SH-SY5Y (cell line): Measurements from ENCODE around the gene SLC25A21.

ENCODE experiments used
- GATA2 ChIP-seq: IDR thresholded peaks from 2 replicates; pipeline ENCODE4 v1.6.1; 2011; ENCODE audit warnings: mild to moderate bottlenecking, low read depth, low read length
- GATA3 ChIP-seq: IDR thresholded peaks from 2 replicates; pipeline ENCODE4 v1.6.1; 2011; ENCODE audit warnings: low read depth, mild to moderate bottlenecking, low read length, moderate library complexity

DNA sequence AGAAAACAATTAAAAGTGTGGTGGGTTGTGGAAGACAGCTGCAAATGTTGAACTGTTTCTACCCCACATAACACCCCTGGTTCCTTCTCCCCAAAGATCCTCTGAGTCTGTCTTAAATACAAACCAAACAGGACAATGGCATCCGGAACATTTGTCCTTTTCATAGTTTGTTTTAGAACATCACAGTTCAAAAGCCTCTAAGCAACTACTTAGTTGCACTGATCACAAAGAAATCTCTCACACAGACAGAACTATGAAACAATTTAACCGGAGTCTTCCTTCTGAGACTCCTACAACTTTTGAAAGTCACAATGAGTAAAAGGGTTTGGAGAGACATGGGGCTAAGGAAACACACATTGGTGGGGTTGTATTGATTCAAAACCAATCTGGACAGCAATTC lies 125.6 kb downstream of the SLC25A21 start:
- TF ChIP-seq GATA2 (no peak), GATA3 (no peak)
